Measurements from ENCODE around the gene GSTO1.

- TF ChIP-seq CTCF (IDR thresholded peaks at IDR 0.05): no peak
- no peak for TF ChIP-seq POLR2A (IDR thresholded peaks at IDR 0.05)
Observed at GRCh38 chr10:104279550-104280259, 25.0 kb downstream of the GSTO1 start.

Measured in adrenal gland (tissue), 5 donors.